Hepatic stellate cell (primary cell): ENCODE results near the gene MMP21.
A peak's percentile ranks its signal among the peaks of the same experiment; 100 is the strongest.

Experiments used
- DNase-seq: peaks from one replicate; pipeline ENCODE4 v3.0.0; 2011; ENCODE audit warnings: low spot score

Gene MMP21, protein sequence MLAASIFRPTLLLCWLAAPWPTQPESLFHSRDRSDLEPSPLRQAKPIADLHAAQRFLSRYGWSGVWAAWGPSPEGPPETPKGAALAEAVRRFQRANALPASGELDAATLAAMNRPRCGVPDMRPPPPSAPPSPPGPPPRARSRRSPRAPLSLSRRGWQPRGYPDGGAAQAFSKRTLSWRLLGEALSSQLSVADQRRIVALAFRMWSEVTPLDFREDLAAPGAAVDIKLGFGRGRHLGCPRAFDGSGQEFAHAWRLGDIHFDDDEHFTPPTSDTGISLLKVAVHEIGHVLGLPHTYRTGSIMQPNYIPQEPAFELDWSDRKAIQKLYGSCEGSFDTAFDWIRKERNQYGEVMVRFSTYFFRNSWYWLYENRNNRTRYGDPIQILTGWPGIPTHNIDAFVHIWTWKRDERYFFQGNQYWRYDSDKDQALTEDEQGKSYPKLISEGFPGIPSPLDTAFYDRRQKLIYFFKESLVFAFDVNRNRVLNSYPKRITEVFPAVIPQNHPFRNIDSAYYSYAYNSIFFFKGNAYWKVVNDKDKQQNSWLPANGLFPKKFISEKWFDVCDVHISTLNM

DNA sequence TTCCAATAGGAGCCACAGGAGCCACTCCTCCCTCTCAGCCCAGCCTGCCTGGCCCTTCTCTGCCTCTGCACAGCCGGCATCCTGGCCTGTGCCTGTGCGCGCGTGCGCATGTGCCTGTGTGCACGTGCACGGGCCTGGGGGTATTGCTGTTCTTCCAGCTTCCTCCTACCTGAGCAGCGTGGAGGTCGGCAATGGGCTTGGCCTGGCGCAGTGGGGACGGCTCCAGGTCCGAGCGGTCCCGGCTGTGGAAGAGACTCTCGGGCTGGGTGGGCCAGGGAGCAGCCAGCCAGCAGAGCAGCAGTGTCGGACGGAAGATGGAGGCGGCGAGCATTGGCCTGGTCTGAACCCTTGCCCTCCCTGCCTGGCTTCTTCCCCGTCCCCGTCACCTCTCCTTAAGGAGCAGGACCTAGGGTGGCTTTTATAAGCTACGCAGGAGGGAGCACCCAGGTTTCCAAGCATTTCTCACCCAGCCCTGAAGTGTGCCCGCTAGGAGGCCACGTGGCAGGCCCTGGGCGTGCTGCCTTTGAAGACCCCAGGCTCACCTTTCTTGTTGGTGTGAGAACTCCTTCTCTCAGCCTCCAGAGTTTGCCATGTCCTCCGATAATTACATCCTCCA, at the start of gene MMP21:
TSS of gene MMP21 (minus strand) at position 331 of the 616 bp plus-strand sequence. CDS start at position 331, 0 bp downstream.
- DNase-seq: no peak

DNA sequence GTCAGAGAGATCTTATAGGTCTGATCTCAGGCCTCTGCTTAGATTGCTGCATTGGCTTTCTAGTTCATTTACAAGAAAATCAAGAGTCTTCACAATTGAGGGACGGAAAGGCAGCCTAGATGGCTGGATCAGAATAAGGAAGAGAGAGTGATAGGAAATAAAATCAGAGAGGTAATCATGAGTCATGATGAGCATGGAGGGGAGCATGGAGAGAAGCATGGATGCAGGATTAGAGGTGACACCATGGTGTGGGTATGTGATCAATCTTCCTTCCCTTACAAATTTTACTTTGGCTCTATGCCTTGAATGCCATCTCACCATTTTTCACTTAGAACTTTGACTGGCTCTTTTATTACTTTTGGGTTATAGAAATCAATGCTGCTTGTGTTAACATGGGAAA, 49.1 kb upstream of the MMP21 start:
- DNase-seq: no peak

DNA sequence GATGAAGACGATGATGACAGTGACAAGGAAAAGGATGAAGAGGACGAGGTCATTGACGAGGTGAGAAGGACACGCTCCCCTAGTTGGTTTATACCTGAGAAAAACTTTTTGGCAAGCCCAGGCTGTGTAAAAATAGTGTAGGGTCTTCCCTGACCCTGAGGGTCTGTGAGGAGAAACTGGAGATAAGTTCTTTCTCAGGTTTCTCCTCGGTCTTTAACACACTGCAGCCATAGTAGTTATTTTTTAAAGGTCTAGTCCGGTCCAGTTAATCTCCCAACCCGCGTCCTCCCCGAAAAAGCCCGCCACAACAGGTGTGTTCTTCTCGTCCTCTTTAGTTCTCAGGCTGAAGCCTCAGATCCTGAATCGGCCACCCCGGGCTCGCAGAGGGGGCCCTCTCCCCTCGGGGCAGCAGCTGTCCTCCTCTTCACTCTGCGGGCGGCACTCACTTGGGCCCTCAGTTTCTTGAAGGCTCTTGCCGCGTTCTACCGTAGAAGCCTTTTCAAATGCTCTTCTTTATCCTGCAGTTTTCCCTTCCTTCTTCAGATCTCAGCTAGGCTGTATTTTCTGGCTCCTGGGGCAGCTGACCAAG, 48.1 kb upstream of the MMP21 start:
- DNase-seq: no peak

DNA sequence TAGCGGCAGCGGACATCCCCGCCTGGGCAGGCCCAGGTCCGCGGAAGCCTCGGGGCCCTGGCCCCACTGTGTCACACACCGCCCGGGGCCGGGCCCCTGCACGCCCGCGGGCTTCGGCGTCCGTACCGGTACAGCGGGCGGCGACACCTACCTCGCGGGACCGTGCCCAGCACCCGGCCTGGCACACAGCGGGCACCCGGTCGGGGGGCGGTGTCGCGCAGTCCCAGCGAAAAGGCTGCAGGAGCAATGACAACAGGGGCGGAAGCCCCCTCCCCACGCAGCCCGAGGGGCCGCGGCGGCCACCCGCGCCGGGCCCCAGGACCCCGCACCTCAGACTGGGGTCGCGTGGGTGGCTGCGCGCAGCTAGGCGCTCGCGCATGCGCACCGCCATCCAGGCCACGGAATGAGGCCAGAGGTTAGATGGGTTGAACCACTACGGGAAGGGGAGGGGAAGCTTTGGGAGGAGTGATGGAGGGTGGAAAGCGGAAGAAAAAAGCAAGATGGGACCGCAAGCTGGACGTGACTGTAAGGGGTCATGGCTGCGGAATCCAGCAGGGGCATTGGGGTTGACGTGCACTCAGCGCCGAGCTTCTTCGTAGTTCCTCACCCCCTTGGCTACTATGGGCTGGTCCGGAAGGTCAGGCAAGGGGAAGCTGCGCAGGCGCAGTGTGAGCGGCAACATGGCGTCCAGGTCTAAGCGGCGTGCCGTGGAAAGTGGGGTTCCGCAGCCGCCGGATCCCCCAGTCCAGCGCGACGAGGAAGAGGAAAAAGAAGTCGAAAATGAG, 47.4 kb upstream of the MMP21 start, which contains the start of the genes BCCIP and UROS:
TSS of gene BCCIP (plus strand) at position 669 of the 785 bp plus-strand sequence. CDS start at position 681, 12 bp downstream.
TSS of gene UROS (minus strand) at position 381 of the 785 bp plus-strand sequence. CDS start 6,759 bp downstream, outside the sequence.
- DNase-seq: peak; percentile 94

DNA sequence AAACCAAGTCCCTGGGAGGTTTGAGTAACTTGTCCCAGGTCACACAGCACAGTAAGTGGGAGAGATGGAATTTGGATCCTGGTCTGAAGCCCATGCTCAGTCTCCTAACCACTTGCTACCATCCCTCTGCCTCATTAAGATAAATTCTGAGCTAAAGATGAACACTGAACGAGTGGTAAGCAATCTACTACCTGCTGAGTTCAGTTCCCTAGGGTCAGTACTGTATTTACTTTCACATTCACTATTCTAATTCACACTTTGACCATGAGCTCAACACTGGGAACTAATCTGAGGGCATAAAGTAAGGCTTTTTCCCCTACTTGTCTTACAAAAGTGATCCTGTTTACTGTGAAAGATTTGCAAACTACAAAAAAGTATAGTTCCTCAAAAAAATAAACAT, 45.1 kb upstream of the MMP21 start:
- no peak for DNase-seq

DNA sequence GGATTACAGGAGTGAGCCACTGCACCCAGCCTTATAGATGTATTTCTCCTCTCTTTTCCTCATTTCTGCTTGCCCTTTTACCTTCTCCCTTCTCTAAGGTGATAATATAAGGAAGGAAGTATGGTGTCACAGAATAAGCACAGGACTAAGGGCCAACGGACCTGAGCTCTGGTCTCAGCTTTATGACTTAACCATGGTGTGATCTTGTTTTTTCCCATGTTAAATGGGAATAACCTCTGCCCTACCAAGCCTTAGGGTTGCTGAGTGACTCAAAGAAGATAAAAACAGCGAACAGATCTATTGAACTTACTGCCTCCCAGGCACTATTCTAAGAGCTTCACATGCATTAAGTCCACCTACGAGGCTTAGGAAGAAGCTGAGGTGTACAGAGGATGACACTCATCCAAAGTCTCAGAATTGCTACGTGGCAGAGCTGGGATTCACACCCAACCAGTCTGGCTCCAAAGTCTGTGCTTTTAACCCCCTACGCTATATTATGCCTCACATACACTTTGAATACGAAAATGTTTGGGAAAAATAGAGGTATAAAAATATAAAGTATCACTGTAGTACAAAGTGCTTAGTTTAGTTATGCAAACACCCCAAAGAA, 41.8 kb upstream of the MMP21 start:
- no peak for DNase-seq

DNA sequence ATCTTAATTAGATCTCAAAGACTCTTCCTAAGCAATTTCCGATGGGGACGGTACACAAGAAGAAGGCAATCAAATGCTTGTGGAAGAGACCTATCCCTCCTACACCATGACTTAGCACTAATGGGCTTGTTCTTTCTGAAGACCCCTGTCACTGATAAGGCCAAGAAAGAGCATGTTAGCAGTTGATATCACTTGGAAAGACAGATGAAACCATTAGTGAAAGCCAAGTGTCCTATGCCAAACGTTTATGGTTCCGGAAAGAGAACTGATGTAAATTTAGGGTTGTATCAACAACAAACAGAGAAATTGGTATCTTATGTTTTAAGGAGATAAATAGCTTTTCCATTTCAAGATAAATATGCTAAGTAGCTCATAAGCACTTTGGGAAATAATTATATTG, 40.9 kb upstream of the MMP21 start:
- DNase-seq: no peak

DNA sequence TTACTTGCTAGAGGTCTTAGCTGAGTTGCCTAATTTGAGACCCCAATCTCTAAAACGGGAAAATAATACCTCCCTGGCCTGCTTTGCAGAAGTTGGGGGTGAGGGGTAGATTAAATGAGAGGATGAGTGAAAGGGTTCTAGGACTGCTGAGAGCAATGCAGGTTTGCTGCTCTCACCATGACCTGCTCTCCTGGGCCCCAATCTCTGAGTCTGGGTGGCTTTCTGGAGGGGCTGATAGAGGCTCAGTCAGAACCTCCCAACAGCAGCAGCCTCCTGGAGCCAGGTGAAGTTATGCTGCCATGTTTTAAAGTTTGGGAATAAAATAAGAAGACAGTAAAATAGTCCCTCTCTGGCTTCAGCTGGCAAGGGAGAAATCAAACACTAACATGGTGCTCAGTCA, 40.1 kb upstream of the MMP21 start:
- no peak for DNase-seq

DNA sequence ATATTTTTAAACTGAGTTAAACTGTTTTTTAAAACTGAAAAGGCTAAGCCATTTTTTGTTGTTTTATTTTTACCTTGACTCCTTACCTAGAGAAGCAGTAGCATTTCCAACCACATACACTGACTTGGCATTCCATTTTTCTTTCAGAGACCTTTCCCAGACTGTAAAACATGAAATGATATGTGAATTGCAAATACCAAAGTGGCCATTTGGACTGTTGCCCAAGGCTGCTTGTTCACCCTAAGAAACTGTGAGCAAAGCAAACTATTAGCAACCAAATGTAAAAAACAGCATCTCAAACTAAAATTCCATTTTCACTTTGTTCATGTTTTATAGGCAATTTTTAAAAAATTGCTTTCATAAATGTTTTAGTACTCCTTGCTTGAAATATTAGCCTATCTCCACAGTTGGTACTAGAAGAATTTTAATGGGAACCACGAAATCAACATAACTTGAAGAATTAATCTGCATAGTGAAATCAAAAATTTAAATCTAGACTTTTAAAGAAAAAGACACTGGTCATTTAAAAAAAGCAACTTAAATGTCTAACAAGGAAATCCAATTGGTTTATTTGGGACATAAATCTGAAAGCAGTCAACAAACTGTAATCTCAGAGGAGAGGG, 36.6 kb upstream of the MMP21 start:
- no peak for DNase-seq

DNA sequence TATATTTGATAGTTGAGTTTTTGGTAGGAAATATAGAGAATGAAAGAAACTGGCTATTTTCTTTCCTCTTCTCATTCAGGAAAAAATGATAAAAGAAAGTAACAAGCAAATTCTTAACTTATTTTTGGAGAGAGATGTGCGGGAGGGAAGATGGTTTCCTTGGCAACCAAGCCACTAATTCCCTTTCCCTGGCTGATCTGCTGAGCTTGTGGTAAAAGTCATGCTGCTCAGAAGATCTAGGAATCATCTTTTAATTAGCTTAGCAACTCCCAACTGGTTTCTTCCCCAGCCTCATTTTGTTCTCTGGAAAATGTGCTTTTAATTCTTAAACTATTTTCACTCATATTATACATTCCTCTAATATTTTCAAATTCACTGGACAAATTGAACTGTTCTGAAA, 35.6 kb upstream of the MMP21 start:
- no peak for DNase-seq

DNA sequence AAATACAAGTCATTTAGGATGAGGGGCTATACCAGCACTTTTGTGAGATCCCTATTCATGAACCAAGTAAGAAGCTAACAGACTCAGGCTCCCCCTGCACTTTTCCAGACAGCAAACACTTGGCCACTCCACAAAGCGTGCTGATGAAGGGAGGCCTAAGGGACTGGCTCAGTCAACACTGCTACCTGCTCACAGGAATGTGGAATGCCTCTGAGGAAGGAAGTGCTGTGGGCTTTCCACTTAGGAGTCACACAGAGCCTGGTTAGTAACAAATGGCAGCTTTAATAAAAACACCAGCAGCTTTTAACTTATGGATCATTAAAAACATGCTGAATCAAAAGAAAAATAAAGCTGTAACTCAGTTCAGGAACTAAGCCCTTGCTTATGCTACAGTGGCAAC, 32.4 kb upstream of the MMP21 start:
- no peak for DNase-seq

DNA sequence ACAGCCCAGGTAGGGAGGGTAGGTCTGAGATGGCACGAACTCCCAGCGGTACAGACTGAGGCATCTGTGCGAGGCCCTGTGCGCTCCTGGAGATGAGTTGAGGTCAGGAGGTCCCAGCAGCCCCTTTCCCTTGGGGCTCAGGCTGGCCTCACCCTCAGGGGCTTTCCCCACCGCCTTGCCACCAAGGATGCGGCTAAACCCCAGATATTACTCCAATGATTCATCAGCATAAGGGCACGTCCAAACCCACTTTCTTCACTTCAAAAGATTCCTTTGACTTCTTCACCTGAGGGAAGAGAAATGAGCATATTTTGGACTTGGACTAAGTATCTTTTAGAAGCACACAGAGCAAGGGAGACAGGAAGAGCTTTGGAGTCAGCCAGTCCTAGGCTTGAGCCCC, 27.1 kb upstream of the MMP21 start:
- no peak for DNase-seq

DNA sequence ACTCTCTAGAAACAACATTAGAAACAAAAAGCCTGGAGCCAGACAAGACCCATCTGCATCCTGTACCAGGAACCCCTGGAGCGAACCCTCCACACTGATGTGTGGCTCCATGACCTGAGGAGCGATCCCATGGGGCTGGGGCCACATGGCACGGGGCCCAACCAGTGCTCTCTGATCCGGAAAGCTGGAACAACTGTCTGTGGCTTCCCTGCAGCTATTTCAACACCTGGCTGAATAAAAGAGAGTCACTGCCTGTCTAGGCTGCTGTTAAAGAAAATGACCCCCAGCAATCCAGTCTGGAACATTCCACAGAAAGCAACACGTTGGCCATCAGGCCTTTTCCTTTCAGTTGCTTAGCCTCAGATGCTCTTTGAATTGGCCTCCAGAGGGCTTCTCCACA, 26.5 kb upstream of the MMP21 start:
- DNase-seq: no peak

DNA sequence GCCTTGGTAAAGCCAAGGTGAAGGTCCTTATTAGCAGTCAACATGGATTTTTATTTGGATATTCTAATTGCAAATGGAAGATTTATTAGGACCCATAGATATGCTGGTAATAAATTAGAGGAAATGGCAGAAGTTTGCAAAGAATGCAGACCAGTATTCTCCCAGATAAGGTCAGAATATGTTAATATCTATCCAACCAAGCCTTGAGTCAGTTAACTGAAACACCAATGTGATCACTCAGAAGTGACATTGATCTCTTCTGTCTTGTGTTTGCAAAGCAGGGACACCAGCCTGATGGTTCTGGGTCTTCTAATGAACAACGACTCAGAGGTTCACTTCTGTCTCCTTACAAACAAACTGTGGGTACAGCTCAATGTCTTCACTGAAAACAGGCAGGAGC, 26.0 kb upstream of the MMP21 start:
- no peak for DNase-seq

DNA sequence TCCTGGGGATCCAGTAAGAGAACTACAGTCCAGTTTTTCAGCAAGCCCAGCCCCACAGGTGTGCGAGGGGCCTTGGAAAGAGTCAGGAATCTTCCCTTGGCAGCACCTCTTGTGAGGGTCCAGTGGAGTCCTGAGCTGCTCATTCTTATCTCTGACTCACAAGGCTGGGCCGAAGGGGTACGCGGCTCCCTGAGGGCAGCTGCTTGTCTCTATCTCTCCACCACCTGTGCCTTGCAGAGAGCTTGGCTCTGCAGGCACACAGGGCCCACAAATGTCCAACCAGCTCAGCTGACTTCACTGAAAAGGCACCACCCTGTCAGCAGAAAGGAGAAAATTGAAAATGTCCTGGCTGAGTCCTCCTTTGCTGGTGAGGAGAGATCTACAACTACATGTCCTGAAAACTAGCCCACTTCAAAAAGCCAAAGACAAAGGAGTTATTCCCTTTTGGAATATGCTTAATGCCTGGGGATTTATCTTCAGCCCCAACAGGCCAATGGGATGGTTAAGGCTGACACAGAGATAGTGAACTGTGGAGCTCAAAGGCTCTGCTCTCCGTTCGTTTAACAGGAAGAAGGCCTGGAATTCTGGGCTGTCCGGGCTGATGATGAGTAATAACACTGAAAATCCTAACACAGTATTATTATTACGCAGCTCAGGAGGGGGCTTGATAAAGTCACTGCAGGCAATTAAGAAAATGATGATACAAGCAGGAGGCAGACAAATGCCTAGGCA, 24.0 kb upstream of the MMP21 start:
- DNase-seq: no peak

DNA sequence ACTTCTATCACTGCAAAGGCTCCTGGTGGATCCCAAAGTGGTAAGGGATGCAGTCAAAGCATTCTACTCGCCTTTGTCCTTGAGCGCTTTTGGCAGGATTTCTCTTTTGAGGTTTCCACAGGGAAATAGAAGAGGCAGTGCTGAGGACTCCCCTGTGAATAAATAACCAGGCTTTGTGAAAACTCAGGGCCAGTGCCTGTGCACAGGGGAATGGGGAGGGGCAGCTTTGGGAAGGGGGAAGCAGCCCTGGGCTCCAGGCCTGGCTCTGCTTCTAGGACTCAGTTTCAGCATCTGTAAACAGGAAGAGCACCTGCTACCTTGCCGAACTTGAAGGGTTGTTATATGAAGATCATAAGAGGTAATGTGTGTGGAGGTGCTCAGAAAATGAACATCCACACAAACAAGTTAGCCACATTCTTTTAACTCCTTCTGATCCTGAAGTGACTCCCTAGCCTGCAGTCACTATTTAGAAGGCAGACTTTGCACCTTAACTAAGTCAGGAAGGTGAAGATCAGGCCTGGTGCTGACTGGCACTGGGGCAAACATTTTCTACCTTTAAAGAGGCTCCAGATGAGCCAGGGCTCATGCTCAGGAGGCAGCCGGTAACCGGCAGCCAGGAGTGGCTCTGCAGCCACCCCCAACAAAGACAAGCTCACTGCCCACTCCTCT, 22.5 kb upstream of the MMP21 start:
- DNase-seq: no peak

DNA sequence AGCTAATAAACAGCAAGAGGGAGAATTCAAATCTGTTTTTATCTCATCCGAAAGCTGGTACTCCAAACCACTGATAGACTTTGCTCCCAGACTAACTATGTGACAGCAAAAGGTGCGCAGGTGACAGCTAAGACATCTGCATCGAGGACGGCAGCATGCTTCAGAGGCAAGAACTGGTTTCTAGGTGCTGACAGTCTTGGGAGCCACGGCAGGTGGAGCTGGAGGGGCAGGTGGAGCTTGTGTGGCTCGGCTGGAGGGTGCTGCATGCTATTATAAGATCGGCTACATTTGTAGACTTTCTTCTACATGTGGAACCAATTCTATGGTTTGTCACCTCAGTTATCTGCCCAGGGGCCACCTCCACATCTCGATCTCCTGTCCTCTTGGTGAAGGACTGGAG, 21.8 kb upstream of the MMP21 start:
- no peak for DNase-seq

DNA sequence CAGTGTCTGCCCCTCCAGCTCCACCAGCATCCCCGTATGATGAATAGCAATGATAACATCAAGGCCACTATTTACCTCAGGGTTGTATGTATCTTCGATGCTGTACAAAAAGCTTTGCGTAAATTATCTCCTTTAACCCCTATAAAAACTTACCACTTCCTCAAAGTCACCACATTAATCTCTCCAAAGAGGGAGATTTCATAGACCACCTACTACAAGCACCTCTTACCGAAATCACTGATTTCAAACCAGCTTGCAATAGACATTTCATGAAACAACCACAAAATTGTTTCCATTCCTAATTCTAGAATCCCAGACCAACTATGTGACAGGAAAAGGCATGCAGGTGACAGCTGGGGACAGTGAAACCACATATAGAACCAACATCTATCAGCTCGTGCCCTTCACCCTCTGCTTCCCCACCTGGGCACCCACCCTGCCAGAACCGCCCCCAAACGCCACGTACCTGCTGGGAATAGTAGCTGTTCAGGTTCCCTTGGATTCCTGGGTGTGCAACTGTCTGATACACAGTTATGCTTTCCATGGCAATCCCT, 20.1 kb upstream of the MMP21 start:
- no peak for DNase-seq

DNA sequence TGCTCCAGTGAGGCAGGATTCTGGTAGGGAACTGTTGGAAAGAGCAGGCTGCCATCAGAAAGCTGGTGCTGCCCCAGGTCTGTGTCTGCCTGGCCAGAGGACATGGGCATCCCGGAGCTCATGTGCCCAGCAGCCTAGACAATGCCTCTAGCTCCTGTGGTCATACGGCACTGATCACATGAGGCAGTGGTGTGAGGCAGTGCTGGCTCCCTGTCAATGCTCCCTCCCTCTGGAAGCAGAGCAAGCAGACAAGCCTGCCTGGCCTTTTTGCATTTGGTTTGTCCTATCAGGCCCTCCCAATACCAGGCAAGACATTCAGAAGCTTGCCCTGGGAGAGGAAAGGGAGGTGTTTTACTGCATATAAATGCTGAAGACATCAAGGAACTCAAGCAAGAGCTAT, 19.5 kb upstream of the MMP21 start:
- DNase-seq: no peak
